Stimulated activated naive CD8-positive, alpha-beta T cell treated with anti-CD3 and anti-CD28 coated beads, Interleukin-15, Interleukin-2, amounts not matched to agents 100 U/mL and 50 U/mL, for 24 hours (primary cell): Measurements from ENCODE around the gene OPCML.

Experiments used
- ATAC-seq: fragments of 150-1000 bp; cut with Tn5 transposase; one replicate; pipeline ENCODE4 v1.10.0; 2021
- DNase-seq: peaks from one replicate; pipeline ENCODE4 v3.0.0; 2021

OPCML gene

GRCh38 chr11:132846075-132846474, 686.2 kb downstream of the OPCML start:
- ATAC-seq (no peak), DNase-seq (no peak)

- DNase-seq (no peak), ATAC-seq (no peak)
Measured at GRCh38 chr11:132844956-132845696, 687.2 kb downstream of the OPCML start.

GRCh38 chr11:132840660-132841059, 691.6 kb downstream of the OPCML start:
- no peak for ATAC-seq
- no peak for DNase-seq

GRCh38 chr11:132840191-132840590, 692.1 kb downstream of the OPCML start:
- DNase-seq: no peak
- no peak for ATAC-seq

GRCh38 chr11:132839236-132839945, 692.9 kb downstream of the OPCML start:
- no peak for DNase-seq
- no peak for ATAC-seq

GRCh38 chr11:132838627-132839026, 693.7 kb downstream of the OPCML start:
- ATAC-seq: no peak
- DNase-seq: no peak

- ATAC-seq (no peak), DNase-seq (no peak)
Measured at GRCh38 chr11:132831272-132831671, 701.0 kb downstream of the OPCML start.

- ATAC-seq (no peak), DNase-seq (no peak)
Measured at GRCh38 chr11:132824642-132825041, 707.7 kb downstream of the OPCML start.

- ATAC-seq (no peak), DNase-seq (no peak)
Measured at GRCh38 chr11:132822276-132822675, 710.0 kb downstream of the OPCML start.

GRCh38 chr11:132821499-132821898, 710.8 kb downstream of the OPCML start:
- DNase-seq (no peak), ATAC-seq (no peak)

GRCh38 chr11:132821014-132821413, 711.3 kb downstream of the OPCML start:
- ATAC-seq: no peak
- no peak for DNase-seq

GRCh38 chr11:132818951-132819350, 713.4 kb downstream of the OPCML start:
- no peak for ATAC-seq
- no peak for DNase-seq

- ATAC-seq (no peak), DNase-seq (no peak)
Measured at GRCh38 chr11:132817387-132817786, 714.9 kb downstream of the OPCML start.

GRCh38 chr11:132814410-132814809, 717.9 kb downstream of the OPCML start:
- ATAC-seq: no peak
- no peak for DNase-seq

- ATAC-seq: no peak
- no peak for DNase-seq
Measured at GRCh38 chr11:132811649-132812048, 720.7 kb downstream of the OPCML start.

GRCh38 chr11:132809070-132809469, 723.2 kb downstream of the OPCML start:
- ATAC-seq: no peak

GRCh38 chr11:132804258-132804657, 728.0 kb downstream of the OPCML start:
- ATAC-seq (no peak), DNase-seq (no peak)

More at GRCh38 chr11:132809070-132809469, 723.2 kb downstream of the OPCML start:
- DNase-seq: no peak

- DNase-seq: no peak
- no peak for ATAC-seq
Measured at GRCh38 chr11:132803436-132803835, 728.9 kb downstream of the OPCML start.

- ATAC-seq: no peak
- no peak for DNase-seq
Measured at GRCh38 chr11:132802947-132803346, 729.4 kb downstream of the OPCML start.

- DNase-seq (no peak), ATAC-seq (no peak)
Measured at GRCh38 chr11:132793831-132794230, 738.5 kb downstream of the OPCML start.

- DNase-seq (no peak), ATAC-seq (no peak)
Measured at GRCh38 chr11:132792341-132793140, 739.8 kb downstream of the OPCML start.

GRCh38 chr11:132790971-132791370, 741.3 kb downstream of the OPCML start:
- ATAC-seq: no peak
- no peak for DNase-seq

- ATAC-seq: no peak
- no peak for DNase-seq
Measured at GRCh38 chr11:132790466-132790865, 741.8 kb downstream of the OPCML start.
